HEK293T (cell line): ENCODE results near the gene VCX3A.

Experiments
- ARNT ChIP-seq: fragments of 450-650 bp; IDR thresholded peaks from 2 replicates; pipeline ENCODE4 v1.6.1; 2017; ENCODE audit warnings: mild to moderate bottlenecking
- BHLHE40 ChIP-seq: fragments of 450-650 bp; IDR thresholded peaks from 2 replicates; pipeline ENCODE4 v1.6.1; 2016; ENCODE audit warnings: mild to moderate bottlenecking, moderate library complexity, borderline replicate concordance
- ELF4 ChIP-seq: fragments of 450-650 bp; IDR thresholded peaks from 2 replicates; pipeline ENCODE4 v1.6.1; 2017; ENCODE audit warnings: antibody characterized with exemption
- FOXA1 ChIP-seq: fragments of 450-650 bp; IDR thresholded peaks from 2 replicates; pipeline ENCODE4 v1.6.1; 2016; ENCODE audit warnings: mild to moderate bottlenecking
- FOXK2 ChIP-seq: fragments of 450-650 bp; IDR thresholded peaks from 2 replicates; pipeline ENCODE4 v1.6.1; 2016; ENCODE audit warnings: mild to moderate bottlenecking
- FOXM1 ChIP-seq: fragments of 450-650 bp; IDR thresholded peaks from 2 replicates; pipeline ENCODE4 v1.6.1; 2017; ENCODE audit warnings: mild to moderate bottlenecking, borderline replicate concordance
- L3MBTL2 ChIP-seq: fragments of 450-650 bp; conservative IDR thresholded peaks from 2 replicates; pipeline ENCODE4 v1.6.1; 2016; ENCODE audit warnings: mild to moderate bottlenecking
- NFRKB ChIP-seq: fragments of 450-650 bp; IDR thresholded peaks from 2 replicates; pipeline ENCODE4 v1.6.1; 2016; ENCODE audit warnings: mild to moderate bottlenecking, moderate library complexity
- SP1 ChIP-seq: fragments of 450-650 bp; IDR thresholded peaks from 2 replicates; pipeline ENCODE4 v1.6.1; 2017
- SUZ12 ChIP-seq: fragments of 450-650 bp; IDR thresholded peaks from 2 replicates; pipeline ENCODE4 v1.6.1; 2016; ENCODE audit warnings: mild to moderate bottlenecking
- TARDBP ChIP-seq: fragments of 450-650 bp; IDR thresholded peaks from 2 replicates; pipeline ENCODE4 v1.6.1; 2016

DNA sequence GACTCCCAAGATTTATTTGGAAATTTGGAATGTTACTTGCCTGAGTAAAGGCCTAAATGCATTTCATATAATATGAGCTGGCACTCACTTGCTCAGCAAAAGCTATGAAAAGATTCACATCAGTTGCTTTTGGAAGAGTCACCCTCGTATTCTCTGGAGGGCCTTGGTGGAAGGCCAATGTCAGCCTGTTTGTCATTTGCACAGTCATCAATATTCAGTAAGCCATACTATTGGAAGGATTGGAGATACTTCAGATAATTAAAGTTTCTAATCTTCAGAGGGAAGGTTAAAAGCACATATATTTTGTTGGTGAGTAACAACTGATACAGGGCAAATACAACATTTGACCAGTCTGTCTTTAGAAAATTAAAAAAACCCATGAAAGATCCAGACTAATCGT lies 36.6 kb downstream of the VCX3A start:
- TF ChIP-seq ARNT (no peak), SP1 (no peak), FOXA1 (no peak), BHLHE40 (no peak), FOXM1 (no peak), TARDBP (no peak), NFRKB (no peak), SUZ12 (no peak), L3MBTL2 (no peak), ELF4 (no peak), FOXK2 (no peak)
